IMR-90 (cell line): ENCODE measurements around the gene MVP. TPM values are rescaled to one million over a fixed set of nuclear protein-coding genes. Genes with fewer than 3 reads are reported as not detected.

Experiments
- ATAC-seq: fragments of 200-7000 bp; cut with Tn5 transposase; 2 replicates; pipeline ENCODE4 v1.9.1; 2020; ENCODE audit warnings: low read depth, mild to moderate bottlenecking, moderate library complexity
- BruUV-seq: library from RNA; stranded (reverse); fragments of 400-500 nt; replicated peaks from 2 replicates; lab custom pipeline; 2021; lab: Mats Ljungman, UMichigan
- CTCF ChIA-PET: fragments of 300-600 bp; formaldehyde crosslinking; extraction: SDS; loops from one replicate; lab custom pipeline; 2021; ENCODE audit warnings: antibody characterized with exemption; lab: Yijun Ruan, JAX
- POLR2A ChIA-PET: fragments of 300-600 bp; sonication (Branson Sonifier 250); formaldehyde crosslinking; loops from one replicate; lab custom pipeline; 2022; ENCODE audit warnings: antibody characterized with exemption; ENCODE audit not compliant: unreplicated experiment; lab: Charles Lee
- DNase-seq: peaks from one replicate; pipeline ENCODE4 v3.0.0; 2013
- H2AFZ ChIP-seq: replicated peaks from 2 replicates; pipeline ENCODE3; 2013; ENCODE audit warnings: low read length, mild to moderate bottlenecking; ENCODE audit not compliant: poor library complexity
- H2AK5ac ChIP-seq: 2 replicates; pipeline ENCODE4 v1.6.1; 2013; ENCODE audit warnings: low read depth, low read length, inconsistent platforms
- H2AK9ac ChIP-seq: replicated peaks from 2 replicates; pipeline ENCODE3; 2013; ENCODE audit warnings: mild to moderate bottlenecking, low read depth, low read length, moderate library complexity; ENCODE audit not compliant: poor library complexity
- H2BK120ac ChIP-seq: 2 replicates; pipeline ENCODE4 v1.6.1; 2013; ENCODE audit warnings: low read depth, low read length, inconsistent platforms
- H2BK15ac ChIP-seq: 3 replicates; pipeline ENCODE4 v1.6.1; 2013; ENCODE audit warnings: low read depth, low read length, inconsistent platforms
- H2BK20ac ChIP-seq: 2 replicates; pipeline ENCODE4 v1.6.1; 2013; ENCODE audit warnings: low read depth, mild to moderate bottlenecking, inconsistent platforms, low read length, moderate library complexity
- H2BK5ac ChIP-seq: 2 replicates; pipeline ENCODE4 v1.6.1; 2013; ENCODE audit warnings: mild to moderate bottlenecking, low read depth, low read length, inconsistent platforms; ENCODE audit not compliant: poor library complexity, severe bottlenecking
- H3K14ac ChIP-seq: replicated peaks from 2 replicates; pipeline ENCODE4 v1.6.1; 2013; ENCODE audit warnings: low read depth, low read length, inconsistent platforms
- H3K18ac ChIP-seq: 2 replicates; pipeline ENCODE4 v1.6.1; 2013; ENCODE audit warnings: low read depth, low read length, control low read depth
- H3K23ac ChIP-seq: 2 replicates; pipeline ENCODE4 v1.6.1; 2013; ENCODE audit warnings: low read depth, low read length, inconsistent platforms
- H3K27ac ChIP-seq: 2 replicates; pipeline ENCODE4 v1.5.1; 2013; ENCODE audit warnings: mild to moderate bottlenecking, control low read depth, low read length; ENCODE audit not compliant: insufficient read depth
- H3K27me3 ChIP-seq: 2 replicates; pipeline ENCODE4 v1.6.1; 2013; ENCODE audit warnings: low read length; ENCODE audit not compliant: control insufficient read depth, insufficient read depth
- H3K36me3 ChIP-seq: 2 replicates; pipeline ENCODE4 v1.6.1; 2013; ENCODE audit warnings: low read length, mixed read lengths; ENCODE audit not compliant: control insufficient read depth, insufficient read depth
- H3K4ac ChIP-seq: 2 replicates; pipeline ENCODE4 v1.6.1; 2013; ENCODE audit warnings: low read depth, low read length, inconsistent platforms
- H3K4me1 ChIP-seq: 2 replicates; pipeline ENCODE4 v1.6.1; 2013; ENCODE audit warnings: low read length, mixed read lengths; ENCODE audit not compliant: control insufficient read depth, insufficient read depth
- H3K4me2 ChIP-seq: 2 replicates; pipeline ENCODE4 v1.6.1; 2013; ENCODE audit warnings: low read depth, mild to moderate bottlenecking, control low read depth, low read length, moderate library complexity
- H3K4me3 ChIP-seq: 2 replicates; pipeline ENCODE4 v1.5.1; 2013; ENCODE audit warnings: low read depth, mild to moderate bottlenecking, control low read depth, low read length, moderate library complexity; ENCODE audit not compliant: insufficient read depth
- H3K56ac ChIP-seq: 2 replicates; pipeline ENCODE4 v1.6.1; 2013; ENCODE audit warnings: low read length, inconsistent platforms; ENCODE audit not compliant: insufficient read depth; ENCODE audit errors: extremely low read depth
- H3K79me1 ChIP-seq, 2 experiments: 2 replicates each; pipeline ENCODE4 v1.6.1; 2013; ENCODE audit warnings: low read length in 2 of 2, inconsistent platforms in 1 of 2, low read depth in 1 of 2
- H3K9ac ChIP-seq: 2 replicates; pipeline ENCODE4 v1.6.1; 2013; ENCODE audit warnings: low read depth, low read length, control low read depth
- H3K9me1 ChIP-seq: 2 replicates; pipeline ENCODE4 v1.6.1; 2013; ENCODE audit warnings: low read length, inconsistent platforms; ENCODE audit not compliant: insufficient read depth
- H3K9me3 ChIP-seq: 2 replicates; pipeline ENCODE4 v1.6.1; 2013; ENCODE audit warnings: low read length; ENCODE audit not compliant: control insufficient read depth, insufficient read depth
- H4K20me1 ChIP-seq: 2 replicates; pipeline ENCODE4 v1.6.1; 2013; ENCODE audit warnings: low read length, inconsistent platforms; ENCODE audit not compliant: insufficient read depth
- H4K5ac ChIP-seq: 2 replicates; pipeline ENCODE4 v1.6.1; 2013; ENCODE audit warnings: mild to moderate bottlenecking, low read depth, low read length, control low read depth
- H4K8ac ChIP-seq, 2 experiments: 2 replicates each; pipeline ENCODE4 v1.6.1; 2013; ENCODE audit warnings: low read depth in 2 of 2, low read length in 2 of 2, control low read depth in 1 of 2, inconsistent platforms in 1 of 2
- H4K91ac ChIP-seq: 2 replicates; pipeline ENCODE4 v1.6.1; 2013; ENCODE audit warnings: low read depth, low read length, inconsistent platforms; ENCODE audit not compliant: insufficient read depth
- BHLHE40 ChIP-seq: fragments of 150-350 bp; IDR thresholded peaks from 2 replicates; pipeline ENCODE4 v1.6.1; 2016; ENCODE audit warnings: mild to moderate bottlenecking, low read depth, low read length
- CEBPB ChIP-seq: IDR thresholded peaks from 2 replicates; pipeline ENCODE4 v1.6.1; 2012; ENCODE audit warnings: low read depth, low read length, improper control_type of control experiment
- ELK1 ChIP-seq: fragments of 150-350 bp; IDR thresholded peaks from 2 replicates; pipeline ENCODE4 v1.6.1; 2016; ENCODE audit warnings: low read depth, mild to moderate bottlenecking, low read length, moderate library complexity, borderline replicate concordance
- FOS ChIP-seq: fragments of 150-350 bp; IDR thresholded peaks from 2 replicates; pipeline ENCODE4 v1.6.1; 2016; ENCODE audit warnings: low read depth, low read length
- NFE2L2 ChIP-seq: fragments of 150-350 bp; IDR thresholded peaks from 2 replicates; pipeline ENCODE4 v1.6.1; 2016; ENCODE audit warnings: low read depth, mild to moderate bottlenecking, low read length
- POLR2A ChIP-seq: IDR thresholded peaks from 2 replicates; pipeline ENCODE4 v1.6.1; 2012; ENCODE audit warnings: mild to moderate bottlenecking, low read depth, low read length
- RAD21 ChIP-seq: IDR thresholded peaks from 2 replicates; pipeline ENCODE4 v1.6.1; 2012; ENCODE audit warnings: low read length, improper control_type of control experiment
- RCOR1 ChIP-seq: IDR thresholded peaks from 2 replicates; pipeline ENCODE4 v1.6.1; 2012; ENCODE audit warnings: mild to moderate bottlenecking, low read length, improper control_type of control experiment; ENCODE audit not compliant: insufficient replicate concordance
- WGBS, 2 experiments: methylation state at CpG; one replicate each; pipeline versions ENCODE4 v1.1.5 to v1.1.7; 2013; ENCODE audit warnings: missing lambda C conversion rate in 2 of 2; ENCODE audit not compliant: insufficient read length in 1 of 2; ENCODE audit errors: extremely low coverage in 2 of 2; 5-methylcytosine and 5-hydroxymethylcytosine counted together
- dilution Hi-C: fragments of 300-500 bp; cut with HindIII; formaldehyde crosslinking; loops from one replicate; pipeline ENCODE4 v1.14.3; 2018; ENCODE audit warnings: low sequenced_read_pairs; ENCODE audit not compliant: unreplicated experiment
- in situ Hi-C: fragments of 300-500 bp; cut with MboI; formaldehyde crosslinking; loops from 3 replicates; pipeline ENCODE4 v1.14.3; 2019; ENCODE audit warnings: low sequenced_read_pairs, inconsistent platforms, mixed read lengths
- intact Hi-C: fragments of 100-400 bp; cut with micrococcal nuclease; formaldehyde crosslinking; loops from 2 replicates; pipeline ENCODE4 v1.10.0; 2022
- polyA plus RNA-seq, 3 experiments: library from polyadenylated mRNA; depleted of rRNA; stranded (reverse); fragments of >200 nt; gene quantifications; 2 replicates each; pipeline ENCODE4 v1.2.3, GENCODE V29; 2012; ENCODE audit warnings: low replicate concordance in 1 of 3
- total RNA-seq: library from RNA; depleted of rRNA; stranded (reverse); fragments of >200 nt; gene quantifications from 2 replicates; pipeline ENCODE4 v1.2.3, GENCODE V29; 2012

MVP gene
- total and polyA plus RNA-seq, 2 of the 4 experiments (the other 2 are of a cell fraction) = 204 to 319 TPM

GRCh38 chr16:29774730-29775129 is 45.5 kb upstream of the MVP start:
- Histone ChIP-seq H3K9ac (no peak overlapping the region), H2BK5ac (no peak overlapping the region), H3K9me3 (no peaks in the 10 kb centered on the region), H3K9me1 (no peaks in the 10 kb centered on the region), H3K4me3 (no peak overlapping the region), H3K56ac (no peak overlapping the region), H3K79me1 (no peaks in the 10 kb centered on the region), H2BK120ac (no peak overlapping the region), H3K4ac (no peak overlapping the region), H3K27ac (no peak overlapping the region), H3K18ac (no peak overlapping the region), H2BK20ac (no peak overlapping the region), H2BK15ac (no peak overlapping the region), H3K14ac (no peak overlapping the region), H2AFZ (no peak overlapping the region), H4K8ac (no peak overlapping the region), H3K27me3 (peaks cover 15% of the 10 kb centered on the region), H4K91ac (no peak overlapping the region), H2AK5ac (no peak overlapping the region), H4K20me1 (no peaks in the 10 kb centered on the region), H3K4me2 (no peak overlapping the region), H2AK9ac (no peak overlapping the region), H3K36me3 (no peaks in the 10 kb centered on the region), H3K23ac (no peak overlapping the region), H4K5ac (no peak overlapping the region), H3K4me1 (peaks cover 1% of the 10 kb centered on the region; the same call in 1 of the 2 replicates)
- intact Hi-C loops = no loop called here
- no peak for TF ChIP-seq BHLHE40
- no peak for TF ChIP-seq CEBPB
- no peak for TF ChIP-seq FOS
- TF ChIP-seq RAD21 = no peak
- no peak for TF ChIP-seq POLR2A
- TF ChIP-seq NFE2L2 = no peak
- TF ChIP-seq RCOR1 = no peak
- no peak for TF ChIP-seq ELK1
- in situ Hi-C loops = no loop called here
- dilution Hi-C loops = no loop called here
- ChIA-PET CTCF (interaction anchor here (0.6 to 1.2 kb wide), 2 partner anchors 15 to 170 kb away, joined by 3 read pairs; no protein-coding TSS in a partner anchor), POLR2A (interaction anchor here (0.7 kb wide), 1 partner anchor 134 kb away, joined by 8 read pairs; no protein-coding TSS in a partner anchor)
- DNase-seq (no peak), ATAC-seq (no peak)
- WGBS, 2 experiments = 67% methylated on average over 2 of the region's 5 CpGs; no CpG with 5 or more reads in 1 of the 2 experiments
- no TSS peak for BruUV-seq
